Neural cell (in vitro differentiated cells): ENCODE results near the gene IGFBP4. TPM values are rescaled to one million over a fixed set of nuclear protein-coding genes. Genes with fewer than 3 reads are reported as not detected.

Experiments used
- H2AFZ ChIP-seq: fragments of 200-600, 300-800 bp; sonication (generic), shearing (Covaris generic); 2 replicates; pipeline ENCODE4 v1.6.0; 2014; ENCODE audit warnings: low read depth, mild to moderate bottlenecking, antibody characterized with exemption, low read length, moderate library complexity
- H3F3A ChIP-seq: fragments of 200-600 bp; shearing (Covaris generic); 2 replicates; pipeline ENCODE4 v1.6.1; 2016; ENCODE audit warnings: mild to moderate bottlenecking, moderate library complexity, mixed read lengths, antibody characterized with exemption, low read length; ENCODE audit not compliant: insufficient read depth, poor library complexity, severe bottlenecking
- H3K27ac ChIP-seq: fragments of 200-600, 300-800 bp; sonication (generic), shearing (Covaris generic); 2 replicates; pipeline ENCODE4 v1.5.1; 2014; ENCODE audit warnings: mild to moderate bottlenecking, low read length, moderate library complexity
- H3K27me3 ChIP-seq: fragments of 300-800, 200-600 bp; sonication (generic), shearing (Covaris generic); 2 replicates; pipeline ENCODE4 v1.6.0; 2014; ENCODE audit warnings: mild to moderate bottlenecking, low read depth, low read length, moderate library complexity; ENCODE audit not compliant: insufficient read depth
- H3K36me3 ChIP-seq: fragments of 300-800, 200-600 bp; sonication (generic), shearing (Covaris generic); 2 replicates; pipeline ENCODE4 v1.5.1; 2014; ENCODE audit warnings: mild to moderate bottlenecking, antibody characterized with exemption, low read length, moderate library complexity; ENCODE audit not compliant: insufficient read depth
- H3K4me2 ChIP-seq: fragments of 300-800, 200-600 bp; sonication (generic), shearing (Covaris generic); 2 replicates; pipeline ENCODE4 v1.6.0; 2014; ENCODE audit warnings: mild to moderate bottlenecking, low read length
- H3K4me3 ChIP-seq: fragments of 300-800, 200-600 bp; sonication (generic), shearing (Covaris generic); 2 replicates; pipeline ENCODE4 v1.5.1; 2014; ENCODE audit warnings: mild to moderate bottlenecking, low read length, moderate library complexity
- H3K79me2 ChIP-seq: fragments of 200-600 bp; shearing (Covaris generic); replicated peaks from 2 replicates; pipeline ENCODE4 v1.6.0; 2014; ENCODE audit warnings: mild to moderate bottlenecking, low read length, moderate library complexity; ENCODE audit not compliant: insufficient read depth
- H3K9ac ChIP-seq: fragments of 300-800, 200-600 bp; sonication (generic), shearing (Covaris generic); 2 replicates; pipeline ENCODE4 v1.6.1; 2016; ENCODE audit warnings: mild to moderate bottlenecking, low read length, mixed read lengths
- H3K9me2 ChIP-seq: fragments of 200-600 bp; shearing (Covaris generic); 2 replicates; pipeline ENCODE4 v1.6.1; 2016; ENCODE audit warnings: mild to moderate bottlenecking, low read length, mixed read lengths; ENCODE audit not compliant: insufficient read depth
- H3K9me3 ChIP-seq: fragments of 200-600, 300-800 bp; sonication (generic), shearing (Covaris generic); 2 replicates; pipeline ENCODE4 v1.6.1; 2016; ENCODE audit warnings: mild to moderate bottlenecking, mixed run types, low read length, moderate library complexity, mixed read lengths
- H4K20me1 ChIP-seq: fragments of 200-600 bp; shearing (Covaris generic); 2 replicates; pipeline ENCODE4 v1.6.1; 2016; ENCODE audit warnings: mild to moderate bottlenecking, mixed run types; ENCODE audit not compliant: insufficient read depth
- EP300 ChIP-seq: fragments of 450-650 bp; conservative IDR thresholded peaks from 2 replicates; pipeline ENCODE4 v1.6.1; 2014; ENCODE audit warnings: antibody characterized with exemption, mild to moderate bottlenecking, moderate library complexity; ENCODE audit not compliant: poor library complexity, severe bottlenecking
- EZH2 ChIP-seq: fragments of 200-600, 300-800 bp; shearing (Covaris generic), sonication (generic); IDR thresholded peaks from 2 replicates; pipeline ENCODE4 v1.6.1; 2014; ENCODE audit warnings: antibody characterized with exemption, low read length, borderline replicate concordance, mild to moderate bottlenecking; ENCODE audit not compliant: insufficient read depth, poor library complexity, severe bottlenecking
- MXI1 ChIP-seq: fragments of 450-650 bp; conservative IDR thresholded peaks from 2 replicates; pipeline ENCODE4 v1.6.1; 2014; ENCODE audit warnings: antibody characterized with exemption, mild to moderate bottlenecking; ENCODE audit not compliant: poor library complexity, severe bottlenecking
- POLR2AphosphoS5 ChIP-seq: IDR thresholded peaks from 2 replicates; pipeline ENCODE4 v1.6.1; 2012
- RAD21 ChIP-seq: fragments of 450-650 bp; conservative IDR thresholded peaks from 2 replicates; pipeline ENCODE4 v1.6.1; 2014; ENCODE audit warnings: antibody characterized with exemption, mild to moderate bottlenecking, moderate library complexity
- SMC3 ChIP-seq: fragments of 450-650 bp; conservative IDR thresholded peaks from 2 replicates; pipeline ENCODE4 v1.6.1; 2014; ENCODE audit warnings: antibody characterized with exemption, mild to moderate bottlenecking, moderate library complexity; ENCODE audit not compliant: poor library complexity
- TAF1 ChIP-seq: IDR thresholded peaks from 2 replicates; pipeline ENCODE4 v1.6.1; 2012; ENCODE audit warnings: low read depth
- polyA plus RNA-seq: library from polyadenylated mRNA; depleted of rRNA; stranded (reverse); fragments of >200 nt; gene quantifications from 2 replicates; pipeline ENCODE4 v1.2.3, GENCODE V29; 2014
- TF ChIP-seq, protein P1 (sequence below): fragments of 450-650 bp; IDR thresholded peaks from 2 replicates; pipeline ENCODE4 v1.5.1; 2014; ENCODE audit warnings: antibody characterized with exemption, mild to moderate bottlenecking, moderate library complexity; ENCODE audit not compliant: poor library complexity, severe bottlenecking
- TF ChIP-seq, protein P2 (sequence below): IDR thresholded peaks from 2 replicates; pipeline ENCODE4 v1.6.1; 2012; ENCODE audit warnings: borderline replicate concordance

The IGFBP4 gene
- polyA plus RNA-seq, 1 donor from 2014 or later = 1.3 TPM

GRCh38 chr17:40463122-40463550, 19.9 kb downstream of the IGFBP4 start:
- Histone ChIP-seq H3K27me3 (no peaks in the 10 kb centered on the region), H3K9ac (no peak overlapping the region), H3K9me2 (no peaks in the 10 kb centered on the region), H3K9me3 (no peaks in the 10 kb centered on the region), H2AFZ (no peak overlapping the region), H3K79me2 (no peaks in the 10 kb centered on the region), H3K36me3 (no peaks in the 10 kb centered on the region), H3F3A (no peaks in the 10 kb centered on the region), H3K4me3 (no peak overlapping the region), H3K27ac (no peak overlapping the region), H3K4me2 (no peak overlapping the region), H4K20me1 (no peaks in the 10 kb centered on the region)
- TF ChIP-seq, protein P1, sequence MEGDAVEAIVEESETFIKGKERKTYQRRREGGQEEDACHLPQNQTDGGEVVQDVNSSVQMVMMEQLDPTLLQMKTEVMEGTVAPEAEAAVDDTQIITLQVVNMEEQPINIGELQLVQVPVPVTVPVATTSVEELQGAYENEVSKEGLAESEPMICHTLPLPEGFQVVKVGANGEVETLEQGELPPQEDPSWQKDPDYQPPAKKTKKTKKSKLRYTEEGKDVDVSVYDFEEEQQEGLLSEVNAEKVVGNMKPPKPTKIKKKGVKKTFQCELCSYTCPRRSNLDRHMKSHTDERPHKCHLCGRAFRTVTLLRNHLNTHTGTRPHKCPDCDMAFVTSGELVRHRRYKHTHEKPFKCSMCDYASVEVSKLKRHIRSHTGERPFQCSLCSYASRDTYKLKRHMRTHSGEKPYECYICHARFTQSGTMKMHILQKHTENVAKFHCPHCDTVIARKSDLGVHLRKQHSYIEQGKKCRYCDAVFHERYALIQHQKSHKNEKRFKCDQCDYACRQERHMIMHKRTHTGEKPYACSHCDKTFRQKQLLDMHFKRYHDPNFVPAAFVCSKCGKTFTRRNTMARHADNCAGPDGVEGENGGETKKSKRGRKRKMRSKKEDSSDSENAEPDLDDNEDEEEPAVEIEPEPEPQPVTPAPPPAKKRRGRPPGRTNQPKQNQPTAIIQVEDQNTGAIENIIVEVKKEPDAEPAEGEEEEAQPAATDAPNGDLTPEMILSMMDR = no peak
- TF ChIP-seq EP300 (no peak), SMC3 (no peak), TAF1 (no peak), MXI1 (no peak), POLR2AphosphoS5 (no peak), RAD21 (no peak), EZH2 (no peak)
- TF ChIP-seq, protein P2, sequence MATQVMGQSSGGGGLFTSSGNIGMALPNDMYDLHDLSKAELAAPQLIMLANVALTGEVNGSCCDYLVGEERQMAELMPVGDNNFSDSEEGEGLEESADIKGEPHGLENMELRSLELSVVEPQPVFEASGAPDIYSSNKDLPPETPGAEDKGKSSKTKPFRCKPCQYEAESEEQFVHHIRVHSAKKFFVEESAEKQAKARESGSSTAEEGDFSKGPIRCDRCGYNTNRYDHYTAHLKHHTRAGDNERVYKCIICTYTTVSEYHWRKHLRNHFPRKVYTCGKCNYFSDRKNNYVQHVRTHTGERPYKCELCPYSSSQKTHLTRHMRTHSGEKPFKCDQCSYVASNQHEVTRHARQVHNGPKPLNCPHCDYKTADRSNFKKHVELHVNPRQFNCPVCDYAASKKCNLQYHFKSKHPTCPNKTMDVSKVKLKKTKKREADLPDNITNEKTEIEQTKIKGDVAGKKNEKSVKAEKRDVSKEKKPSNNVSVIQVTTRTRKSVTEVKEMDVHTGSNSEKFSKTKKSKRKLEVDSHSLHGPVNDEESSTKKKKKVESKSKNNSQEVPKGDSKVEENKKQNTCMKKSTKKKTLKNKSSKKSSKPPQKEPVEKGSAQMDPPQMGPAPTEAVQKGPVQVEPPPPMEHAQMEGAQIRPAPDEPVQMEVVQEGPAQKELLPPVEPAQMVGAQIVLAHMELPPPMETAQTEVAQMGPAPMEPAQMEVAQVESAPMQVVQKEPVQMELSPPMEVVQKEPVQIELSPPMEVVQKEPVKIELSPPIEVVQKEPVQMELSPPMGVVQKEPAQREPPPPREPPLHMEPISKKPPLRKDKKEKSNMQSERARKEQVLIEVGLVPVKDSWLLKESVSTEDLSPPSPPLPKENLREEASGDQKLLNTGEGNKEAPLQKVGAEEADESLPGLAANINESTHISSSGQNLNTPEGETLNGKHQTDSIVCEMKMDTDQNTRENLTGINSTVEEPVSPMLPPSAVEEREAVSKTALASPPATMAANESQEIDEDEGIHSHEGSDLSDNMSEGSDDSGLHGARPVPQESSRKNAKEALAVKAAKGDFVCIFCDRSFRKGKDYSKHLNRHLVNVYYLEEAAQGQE = no peak

DNA sequence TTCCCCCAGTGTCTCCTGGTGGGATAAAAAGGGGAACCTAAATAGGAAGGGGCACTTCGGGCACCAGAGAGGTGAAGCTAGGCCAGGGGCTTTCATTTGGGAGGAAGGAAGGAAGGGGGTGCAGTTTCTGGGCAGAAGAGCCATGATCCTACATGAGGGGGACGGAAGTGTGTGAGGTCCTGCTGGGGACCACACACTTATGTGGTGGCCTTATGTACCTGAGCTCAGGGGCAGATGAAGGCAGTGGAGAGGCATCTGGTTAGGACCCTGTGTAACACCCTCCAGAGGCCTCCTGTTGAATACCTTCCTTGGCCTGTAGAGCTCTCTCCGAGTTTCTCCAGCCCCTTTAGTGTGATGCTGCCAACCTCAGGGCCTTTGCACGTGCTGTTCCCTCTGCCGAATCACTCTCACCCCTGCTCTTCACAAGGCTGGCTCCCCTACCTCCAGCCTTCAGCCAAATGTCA, 21.2 kb downstream of the IGFBP4 start:
- H4K20me1 ChIP-seq = no peaks in the 10 kb centered on the region
- no peak overlapping the region for H3K27ac ChIP-seq
- no peaks in the 10 kb centered on the region for H3K9me2 ChIP-seq
- H2AFZ ChIP-seq = no peak overlapping the region
- no peak overlapping the region for H3K9ac ChIP-seq
- H3F3A ChIP-seq = no peaks in the 10 kb centered on the region
- no peaks in the 10 kb centered on the region for H3K79me2 ChIP-seq
- H3K27me3 ChIP-seq = no peaks in the 10 kb centered on the region
- TF ChIP-seq, protein P2 = no peak
- TF ChIP-seq, protein P1 = no peak
- TF ChIP-seq TAF1 = no peak
- no peak for TF ChIP-seq RAD21
- TF ChIP-seq POLR2AphosphoS5 = no peak
- no peaks in the 10 kb centered on the region for H3K9me3 ChIP-seq
- H3K36me3 ChIP-seq = no peaks in the 10 kb centered on the region
- H3K4me2 ChIP-seq = no peak overlapping the region
- no peak overlapping the region for H3K4me3 ChIP-seq
